Mesothelial cell of epicardium (in vitro differentiated cells): ENCODE measurements around the gene FXYD5. TPM values are rescaled to one million over a fixed set of nuclear protein-coding genes. Genes with fewer than 3 reads are reported as not detected.

Source experiments
- DNase-seq, 2 experiments: peaks; one replicate each; pipeline ENCODE4 v3.0.0; 2021; ENCODE audit warnings: low spot score in 2 of 2; ENCODE audit not compliant: unreplicated experiment in 2 of 2
- H3K27ac Mint-ChIP-seq: 2 replicates; pipeline ENCODE4 v1.8.0; 2021; ENCODE audit warnings: mixed read lengths
- H3K27me3 Mint-ChIP-seq: 2 replicates; pipeline ENCODE4 v1.8.0; 2021; ENCODE audit warnings: low read depth, mixed read lengths
- H3K36me3 Mint-ChIP-seq: 2 replicates; pipeline ENCODE4 v1.8.0; 2021; ENCODE audit warnings: mixed read lengths
- H3K4me1 Mint-ChIP-seq: 2 replicates; pipeline ENCODE4 v1.8.0; 2021; ENCODE audit warnings: mixed read lengths
- H3K4me3 Mint-ChIP-seq: 2 replicates; pipeline ENCODE4 v1.8.0; 2021; ENCODE audit warnings: mild to moderate bottlenecking, moderate library complexity, mixed read lengths
- H3K9me3 Mint-ChIP-seq: 2 replicates; pipeline ENCODE4 v1.8.0; 2021; ENCODE audit warnings: mixed read lengths
- CTCF ChIP-seq: fragments of 200-600 bp; sonication (generic); IDR thresholded peaks from one replicate; pipeline ENCODE4 v1.5.0; 2021; ENCODE audit warnings: antibody characterized with exemption; ENCODE audit not compliant: unreplicated experiment
- total RNA-seq: library from RNA; stranded (reverse); gene quantifications from 3 replicates; pipeline ENCODE4 v1.2.1, GENCODE V29; 2021

Gene FXYD5
- total RNA-seq, 1 donor from 2014 or later: 24.7 TPM

GRCh38 chr19:35161434-35161743, 6.9 kb downstream of the FXYD5 start:
- H3K27me3 Mint-ChIP-seq: peaks cover 3% of the 10 kb centered on the region
- H3K4me1 Mint-ChIP-seq: no peaks in the 10 kb centered on the region
- DNase-seq: no peak
- H3K27ac Mint-ChIP-seq: no peak overlapping the region
- no peak overlapping the region for H3K4me3 Mint-ChIP-seq
- TF ChIP-seq CTCF: no peak
- H3K9me3 Mint-ChIP-seq: peaks cover 27% of the 10 kb centered on the region
- H3K36me3 Mint-ChIP-seq: peaks cover 34% of the 10 kb centered on the region

GRCh38 chr19:35162471-35163326, 8.2 kb downstream of the FXYD5 start:
- Mint-ChIP-seq H3K4me1 (no peaks in the 10 kb centered on the region), H3K27me3 (no peaks in the 10 kb centered on the region), H3K4me3 (no peak overlapping the region), H3K36me3 (peaks cover 39% of the 10 kb centered on the region), H3K27ac (no peak overlapping the region), H3K9me3 (peaks cover 33% of the 10 kb centered on the region)
- no peak for TF ChIP-seq CTCF
- DNase-seq: no peak

DNA sequence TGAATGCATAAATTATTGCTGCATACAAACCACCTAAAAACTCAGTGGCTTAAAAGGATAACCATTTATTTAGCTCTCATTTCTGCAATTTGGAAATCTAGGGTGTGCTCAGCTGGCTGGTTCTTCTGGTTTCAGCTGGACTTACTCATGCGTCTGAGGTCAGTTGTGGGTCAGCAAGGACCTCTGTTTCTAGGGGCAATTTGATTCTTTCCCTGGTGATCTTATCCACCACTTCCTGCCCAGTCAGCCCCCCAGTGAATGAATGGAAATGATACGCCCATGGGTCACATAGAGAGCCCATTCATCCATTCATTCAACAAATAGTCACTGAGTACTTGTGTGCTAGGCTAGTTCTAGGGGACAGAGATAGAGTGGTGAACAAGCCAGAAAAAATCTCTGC, 9.9 kb downstream of the FXYD5 start:
- Mint-ChIP-seq H3K27me3 (no peaks in the 10 kb centered on the region), H3K27ac (no peak overlapping the region), H3K9me3 (peaks cover 33% of the 10 kb centered on the region), H3K4me1 (no peaks in the 10 kb centered on the region), H3K4me3 (no peak overlapping the region), H3K36me3 (peaks cover 38% of the 10 kb centered on the region)
- DNase-seq: no peak
- TF ChIP-seq CTCF: no peak

DNA sequence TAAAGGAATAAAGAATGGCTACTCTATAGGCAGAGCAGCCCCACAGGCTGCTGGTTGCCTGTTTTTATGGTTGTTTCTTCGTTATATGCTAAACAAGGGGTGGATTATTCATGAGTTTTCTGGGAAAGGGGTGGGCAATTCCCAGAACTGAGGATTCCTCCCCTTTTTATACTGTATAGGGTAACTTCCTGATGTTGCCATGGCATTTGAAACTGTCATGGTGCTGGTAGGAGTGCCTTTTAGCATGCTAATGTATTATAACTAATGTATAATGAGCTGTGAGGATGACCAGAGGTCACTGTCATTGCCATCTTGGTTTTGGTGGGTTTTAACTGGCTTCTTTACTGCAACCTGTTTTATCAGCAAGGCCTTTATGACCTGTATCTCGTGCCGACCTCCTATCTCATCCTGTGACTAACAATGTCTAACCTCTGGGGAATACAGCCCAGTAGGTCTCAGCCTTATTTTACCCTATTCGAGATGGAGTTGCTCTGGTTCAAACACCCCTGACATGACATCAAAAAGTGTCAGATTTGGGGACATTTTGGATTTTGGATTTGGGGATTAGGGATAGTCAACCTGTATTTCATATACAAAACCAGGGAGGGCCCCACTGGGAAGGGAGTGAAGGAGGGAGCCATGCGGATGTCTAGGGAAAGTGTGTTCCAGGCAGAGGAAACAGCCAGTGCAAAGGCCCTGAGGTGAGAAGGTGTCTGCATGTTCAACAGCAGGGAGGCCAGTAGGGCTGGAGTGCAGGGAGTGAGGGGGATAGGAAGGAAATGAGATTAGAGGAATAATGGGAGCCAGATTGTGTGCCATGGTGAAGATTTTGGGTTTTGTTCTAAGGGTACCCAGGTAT, 10.9 kb downstream of the FXYD5 start:
- H3K27me3 Mint-ChIP-seq: no peaks in the 10 kb centered on the region
- no peaks in the 10 kb centered on the region for H3K4me1 Mint-ChIP-seq
- peaks cover 38% of the 10 kb centered on the region for H3K36me3 Mint-ChIP-seq
- no peak overlapping the region for H3K27ac Mint-ChIP-seq
- no peak for TF ChIP-seq CTCF
- no peak overlapping the region for H3K4me3 Mint-ChIP-seq
- peaks cover 33% of the 10 kb centered on the region for H3K9me3 Mint-ChIP-seq
- DNase-seq: no peak

DNA sequence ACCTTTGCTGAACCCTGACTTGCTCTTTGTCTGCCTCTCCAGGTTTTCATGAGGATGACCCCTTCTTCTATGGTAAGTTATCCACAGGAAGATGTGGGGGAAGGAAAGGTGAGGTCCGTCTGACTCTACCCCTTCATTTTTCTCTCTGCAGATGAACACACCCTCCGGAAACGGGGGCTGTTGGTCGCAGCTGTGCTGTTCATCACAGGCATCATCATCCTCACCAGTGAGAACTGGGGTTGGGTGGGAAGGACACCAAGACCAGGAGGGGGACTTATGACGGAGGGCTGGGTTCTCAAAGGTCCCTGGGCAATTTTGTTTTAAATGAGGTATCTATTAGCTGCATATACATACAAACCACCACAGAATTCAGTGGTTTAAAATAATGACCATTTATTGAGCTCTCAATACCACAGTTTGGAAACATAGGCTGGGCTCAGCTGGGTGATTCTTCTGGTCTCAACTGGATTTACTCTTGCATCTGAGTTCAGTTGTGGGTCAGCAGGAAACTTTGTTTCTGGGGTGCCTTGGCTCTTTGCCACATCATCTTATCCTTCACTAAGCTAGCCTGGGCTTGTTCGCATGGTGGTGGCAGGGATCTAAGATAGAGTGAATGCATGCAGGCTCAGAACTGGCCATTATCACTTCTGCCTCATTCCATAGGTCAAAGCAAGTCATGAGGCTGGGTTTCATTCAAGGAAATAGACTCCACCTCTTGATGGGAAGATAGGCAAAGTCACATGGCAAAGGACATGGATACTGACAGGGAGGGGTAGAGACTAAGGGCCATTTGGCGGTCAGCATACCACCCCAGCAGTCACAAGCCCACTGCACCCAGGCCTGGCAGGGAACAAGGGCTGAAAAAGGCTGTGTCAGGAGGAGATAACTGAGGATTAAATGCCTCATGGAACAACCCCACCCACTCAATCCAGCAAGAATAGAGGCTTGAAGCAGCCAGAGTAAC, 11.8 kb downstream of the FXYD5 start:
- H3K36me3 Mint-ChIP-seq: peaks cover 36% of the 10 kb centered on the region
- DNase-seq: no peak
- H3K4me1 Mint-ChIP-seq: no peaks in the 10 kb centered on the region
- no peak overlapping the region for H3K27ac Mint-ChIP-seq
- H3K4me3 Mint-ChIP-seq: no peak overlapping the region
- H3K9me3 Mint-ChIP-seq: peaks cover 33% of the 10 kb centered on the region
- no peaks in the 10 kb centered on the region for H3K27me3 Mint-ChIP-seq
- no peak for TF ChIP-seq CTCF
